ENCODE measurements around the gene BHLHE41. TPM values are rescaled to one million over a fixed set of nuclear protein-coding genes. Genes with fewer than 3 reads are reported as not detected.

Gene BHLHE41
- total and polyA plus RNA-seq, 9 of the 15 experiments (the other 6 are each of a cell fraction or from before 2014, with no cell fraction given) = not detected

DNA sequence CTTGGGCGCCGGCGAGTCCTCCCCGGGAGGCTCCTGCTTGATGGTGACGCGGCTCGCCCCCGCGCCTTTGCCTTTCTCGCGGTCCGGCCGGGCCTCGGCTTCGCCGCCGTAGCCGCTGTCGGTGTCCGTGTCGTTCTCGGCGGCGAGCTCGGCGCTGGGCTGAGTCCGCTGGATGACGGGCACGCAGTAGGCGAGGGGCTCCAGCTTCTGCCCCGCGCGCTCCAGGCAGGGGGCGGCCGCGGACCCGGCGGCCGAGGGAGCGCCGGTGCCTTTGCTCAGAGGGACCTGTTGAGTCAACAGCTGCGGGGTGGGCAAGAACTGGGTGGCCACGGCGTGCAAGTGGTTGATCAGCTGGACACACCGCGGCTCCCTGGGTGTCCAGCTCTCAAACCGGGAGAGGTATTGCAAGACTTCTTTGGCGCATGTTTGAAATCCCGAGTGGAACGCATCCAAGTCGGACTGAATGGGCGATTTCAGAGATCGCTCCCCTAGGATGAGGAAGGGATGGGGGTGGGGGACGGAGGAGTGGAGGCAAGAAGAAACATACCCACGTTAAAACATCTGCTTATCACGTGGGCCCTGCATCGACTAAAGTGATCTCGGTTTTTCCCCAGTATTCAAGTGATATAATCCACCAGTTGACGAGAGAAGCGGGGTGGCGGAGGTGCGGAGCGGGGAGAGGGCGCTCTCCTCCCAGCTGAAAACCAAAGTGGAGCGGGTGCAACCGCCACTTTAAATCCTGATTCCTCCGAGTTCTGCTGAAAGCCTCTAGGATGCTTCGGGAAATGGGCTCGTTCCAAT lies 2.0 kb downstream of the BHLHE41 start:
- in situ Hi-C loops (cut with MboI) (no loop called here), intact Hi-C loops (cut with micrococcal nuclease) (no loop called here)
- POLR2A ChIA-PET = interaction anchor here (0.6 to 2.1 kb wide), 5 partner anchors 9 to 740 kb away, joined by 3 to 6 read pairs (median 3); no protein-coding TSS in a partner anchor
- H3K9ac ChIP-seq (ENCODE audit: insufficient read depth in 1 of 2, low read depth in 2 of 2, low read length in 2 of 2) = peak overlapping the region in 1 of 2 experiments; percentile 47; a peak in 2 of 4 replicates
- peak overlapping the region; percentile 36; the same call in 1 of the 2 replicates for H2AFZ ChIP-seq (ENCODE audit: low read depth, low read length)
- peaks cover 46 to 52% of the 10 kb centered on the region in 2 experiments for H3K27me3 ChIP-seq (ENCODE audit: control insufficient read depth in 2 of 2, insufficient read depth in 2 of 2, low read length in 2 of 2)
- peak; percentile 28 for ATAC-seq
- H3K9me1 ChIP-seq (ENCODE audit: control insufficient read depth, insufficient read depth, low read length) = no peaks in the 10 kb centered on the region
- no peaks in the 10 kb centered on the region; the same call in 1 of the 2 replicates for H4K20me1 ChIP-seq (replicated peaks; ENCODE audit: control insufficient read depth, insufficient read depth, low read length)
- no peaks in the 10 kb centered on the region for H3K79me2 ChIP-seq (ENCODE audit: control insufficient read depth, insufficient read depth, low read length)
- peak overlapping the region; percentile 48 for H3K4me2 ChIP-seq (ENCODE audit: insufficient read depth, low read length)
- H3K9me3 ChIP-seq (replicated peaks; ENCODE audit: control insufficient read depth, insufficient read depth, low read depth, low read length) = no peaks in the 10 kb centered on the region
- H3K27ac ChIP-seq (ENCODE audit: extremely low read depth, low read depth, low read length) = no peak overlapping the region
- peak overlapping the region; percentile 25; the same call in 1 of the 2 replicates for H3K4me3 ChIP-seq
- no TSS peak for BruUV-seq (replicated peaks)
- peaks cover 0 to 25% of the 10 kb centered on the region in 2 experiments; a peak in 4 of 5 replicates for H3K4me1 ChIP-seq (replicated peaks in 1 of 2; ENCODE audit: control insufficient read depth in 2 of 2, insufficient read depth in 2 of 2, low read length in 2 of 2)
- peak in 3 of 4 experiments; percentile 25 to 34 (median 26) for DNase-seq (ENCODE audit: extremely low read depth in 1 of 4, low spot score in 3 of 4)
- WGBS (ENCODE audit: insufficient coverage, low coverage, missing lambda C conversion rate) = 3% methylated on average over 27 of the region's 69 CpGs
- no peaks in the 10 kb centered on the region for H3K36me3 ChIP-seq (ENCODE audit: control insufficient read depth, insufficient read depth, low read length)
- no peak for FAIRE-seq
- CTCF ChIA-PET (ENCODE audit: low intra/inter-chr PET ratio) = no interaction called here
- TF ChIP-seq ZNF511 (CRISPR knock-in tag; IDR thresholded peaks at IDR 0.05) (no peak), DEAF1 (CRISPR knock-in tag; IDR thresholded peaks at IDR 0.05) (peak; percentile 64), TGIF2 (CRISPR knock-in tag; IDR thresholded peaks at IDR 0.05) (no peak), ARID4B (CRISPR knock-in tag; IDR thresholded peaks at IDR 0.05) (no peak), CBX8 (IDR thresholded peaks at IDR 0.05; ENCODE audit: borderline replicate concordance, extremely low read depth, low read depth, low read length, poor library complexity, severe bottlenecking) (peak; percentile 81), ZNF277 (CRISPR knock-in tag; IDR thresholded peaks at IDR 0.05; ENCODE audit: borderline replicate concordance) (no peak), MXI1 (IDR thresholded peaks at IDR 0.05; ENCODE audit: low read depth, low read length) (no peak), ZKSCAN1 (IDR thresholded peaks at IDR 0.05; ENCODE audit: low read depth, low read length) (no peak), SETDB1 (IDR thresholded peaks at IDR 0.05; ENCODE audit: low read length) (no peak), SRSF7 (optimal IDR thresholded peaks at IDR 0.05; ENCODE audit: low read depth, low read length) (no peak), RHOXF2B (CRISPR knock-in tag; conservative IDR thresholded peaks at IDR 0.05) (no peak), CEBPB (tag; IDR thresholded peaks at IDR 0.05) (no peak), BRD4 (IDR thresholded peaks at IDR 0.05) (no peak)

All from K562 (cell line).